Effector CD4-positive, alpha-beta T cell (primary cell): ENCODE data around the gene FES.
A peak's percentile ranks its signal among the peaks of the same experiment; 100 is the strongest.
"Not testable (repeated sequence)": the region's sequence is repeated elsewhere in the genome, so short reads cannot be mapped to it uniquely, and the experiment has no call there.

Experiments
- DNase-seq: peaks from one replicate; pipeline ENCODE4 v3.0.0-alpha.2; 2020

FES gene

GRCh38 chr15:90911906-90912769 lies 27.8 kb downstream of the FES start:
- no peak for DNase-seq

DNA sequence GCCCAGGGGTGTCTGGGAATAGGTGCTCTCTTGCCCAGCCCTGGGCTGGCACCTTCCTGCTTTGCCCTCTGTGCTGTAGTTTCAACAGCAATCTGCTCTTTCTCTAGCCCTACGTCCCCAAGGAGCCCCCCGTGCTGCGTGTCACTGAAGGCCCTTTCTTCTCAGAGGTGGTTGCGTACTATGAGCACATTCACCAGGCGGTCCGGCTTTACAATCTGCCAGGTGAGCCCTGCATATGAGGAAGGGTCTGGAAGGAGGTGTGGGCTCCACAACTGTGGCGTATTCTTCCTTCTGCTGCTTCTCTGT lies 28.4 kb downstream of the FES start:
- no peak for DNase-seq

- no peak for DNase-seq
These were observed 29.2 kb downstream of the FES start for GRCh38 chr15:90913398-90913944.

GRCh38 chr15:90914305-90915080 lies 30.2 kb downstream of the FES start:
- no peak for DNase-seq

- DNase-seq: no peak
These were observed 31.0 kb downstream of the FES start for GRCh38 chr15:90915216-90915807.

- no peak for DNase-seq
These were observed 31.6 kb downstream of the FES start for GRCh38 chr15:90915808-90916440.

DNA sequence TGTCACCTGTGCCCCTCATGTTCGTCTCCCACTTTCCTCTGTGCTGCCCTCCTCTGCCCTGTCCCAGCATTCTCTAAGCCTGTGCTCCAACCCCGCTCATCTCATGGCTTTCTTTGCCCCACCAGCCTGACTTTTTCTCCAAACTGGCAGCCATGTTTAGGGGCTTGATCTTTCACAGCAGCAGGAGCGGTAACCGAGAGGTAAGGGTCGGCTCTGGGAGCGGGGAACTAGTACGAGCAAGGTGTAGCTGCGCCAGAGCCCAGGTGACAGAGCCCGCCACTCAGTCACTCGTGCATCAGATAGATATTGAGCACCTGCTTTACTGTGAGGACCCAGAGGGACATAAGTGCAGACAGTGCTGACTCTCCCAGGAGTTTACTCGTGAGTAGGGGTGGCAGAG lies 32.2 kb downstream of the FES start:
- no peak for DNase-seq

- no peak for DNase-seq
These were observed 33.3 kb downstream of the FES start for GRCh38 chr15:90917569-90917968.

DNA sequence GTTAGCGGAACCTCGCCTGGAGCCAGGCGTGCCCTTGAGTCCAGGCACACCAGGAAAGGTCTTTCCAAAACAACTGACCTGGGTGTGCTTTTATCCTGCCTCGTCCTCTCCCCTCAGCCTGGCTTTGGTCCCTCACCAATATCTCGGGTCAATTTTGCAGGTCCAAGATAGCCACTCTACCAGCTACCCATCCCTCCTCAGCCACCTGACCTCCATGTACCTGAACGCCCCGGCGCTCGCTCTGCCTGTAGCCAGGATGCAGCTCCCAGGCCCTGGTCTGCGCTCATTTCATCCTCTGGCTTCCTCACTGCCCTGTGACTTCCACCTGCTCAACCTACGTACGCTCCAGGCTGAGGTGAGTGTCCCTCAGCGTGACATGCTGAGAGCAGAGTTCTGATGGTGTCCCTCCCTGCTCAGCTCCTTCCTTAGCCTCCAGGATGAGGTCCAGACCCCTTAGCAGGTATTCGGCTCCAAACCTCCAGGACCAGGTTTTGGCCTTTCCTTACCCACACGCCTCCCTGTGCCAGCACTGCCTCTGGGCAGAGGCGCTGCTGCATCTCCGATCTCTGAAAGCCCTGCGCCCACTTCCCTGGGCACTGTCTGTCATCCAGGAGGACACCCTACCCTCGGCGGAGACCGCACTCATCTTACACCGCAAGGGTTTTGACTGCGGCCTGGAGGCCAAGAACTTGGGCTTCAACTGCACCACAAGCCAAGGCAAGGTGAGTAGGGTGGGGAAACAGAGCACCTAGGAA lies 33.9 kb downstream of the FES start:
- DNase-seq: no peak

DNA sequence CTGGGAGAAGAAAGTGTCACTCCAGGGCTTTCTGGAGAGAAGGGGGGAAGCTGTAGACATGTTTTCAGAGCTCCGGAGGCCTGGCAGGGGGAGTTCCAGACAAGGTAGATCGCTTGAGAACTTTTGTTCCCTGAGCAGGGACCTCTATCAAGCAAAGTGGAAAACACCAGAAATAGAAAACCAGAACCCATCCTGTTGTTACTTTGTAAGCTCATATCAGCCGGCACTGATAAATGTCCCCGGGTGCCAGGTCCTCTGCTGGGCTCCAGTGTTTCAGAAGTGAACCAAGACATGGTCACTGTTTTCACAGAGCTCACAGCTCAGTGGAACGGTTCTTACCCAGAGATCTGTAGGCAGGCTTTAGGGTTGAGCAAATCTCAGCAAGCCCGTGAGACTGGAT lies 34.5 kb downstream of the FES start:
- no peak for DNase-seq

DNA sequence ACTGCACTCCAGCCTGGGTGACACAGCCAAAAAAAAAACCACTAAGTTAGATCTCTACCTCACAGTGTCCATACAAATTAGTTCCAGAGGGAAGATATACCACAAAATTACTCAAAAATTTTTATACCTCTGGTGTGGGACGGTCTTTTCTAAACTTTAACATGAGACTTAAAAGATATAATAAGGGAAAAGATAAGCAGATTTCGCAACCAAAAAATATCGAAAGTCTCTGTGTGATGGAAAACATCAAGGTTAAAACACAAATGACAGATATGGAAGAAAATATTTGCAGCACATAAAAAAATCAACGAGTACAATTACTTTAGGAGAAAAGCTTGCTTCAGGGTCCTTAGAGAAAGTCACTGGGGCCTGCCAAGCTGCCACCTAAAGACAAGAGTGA lies 37.6 kb downstream of the FES start:
- DNase-seq: no peak

GRCh38 chr15:90922712-90923322 lies 38.5 kb downstream of the FES start:
- not testable (repeated sequence) for DNase-seq

DNA sequence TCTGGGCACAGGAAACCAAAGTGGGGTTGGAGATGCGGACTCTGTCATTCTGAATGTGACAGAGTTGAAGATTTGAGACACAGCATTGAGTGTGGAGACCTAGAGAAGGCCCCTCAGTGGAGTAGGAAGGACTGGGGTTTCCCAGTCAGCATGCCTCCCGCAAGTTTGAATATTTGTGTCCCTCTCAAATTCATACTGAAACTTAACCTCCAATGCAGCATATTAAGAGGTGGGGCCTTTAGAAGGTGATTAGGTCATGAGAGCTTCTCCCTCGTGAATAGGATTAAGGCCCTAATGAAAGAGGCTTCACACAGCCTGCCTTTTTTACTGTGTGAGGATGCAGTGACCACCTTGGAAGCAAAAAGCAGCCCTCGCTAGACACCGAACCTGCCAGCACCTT lies 40.1 kb downstream of the FES start:
- no peak for DNase-seq

GRCh38 chr15:90926766-90927165 lies 42.5 kb downstream of the FES start:
- DNase-seq: not testable (repeated sequence)

DNA sequence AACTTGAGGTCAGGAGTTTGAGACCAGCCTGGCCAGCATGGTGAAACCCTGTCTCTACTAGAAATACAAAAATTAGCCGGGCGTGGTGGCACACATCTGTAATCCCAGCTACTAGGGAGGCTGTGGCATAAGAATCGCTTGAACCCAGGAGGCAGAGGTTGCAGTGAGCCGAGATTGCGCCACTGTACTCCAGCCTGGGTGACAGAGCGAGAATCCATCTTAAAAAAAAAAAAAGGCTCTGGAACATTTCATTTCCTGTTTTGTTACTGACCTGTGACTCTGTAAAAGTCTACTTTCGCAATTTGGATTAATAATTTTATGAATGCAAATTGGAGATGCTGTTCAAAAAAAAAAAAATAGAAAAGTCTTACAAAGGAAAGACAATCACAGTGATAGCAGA lies 43.8 kb downstream of the FES start:
- DNase-seq: not testable (repeated sequence)

GRCh38 chr15:90929246-90930019 lies 45.1 kb downstream of the FES start:
- no peak for DNase-seq

DNA sequence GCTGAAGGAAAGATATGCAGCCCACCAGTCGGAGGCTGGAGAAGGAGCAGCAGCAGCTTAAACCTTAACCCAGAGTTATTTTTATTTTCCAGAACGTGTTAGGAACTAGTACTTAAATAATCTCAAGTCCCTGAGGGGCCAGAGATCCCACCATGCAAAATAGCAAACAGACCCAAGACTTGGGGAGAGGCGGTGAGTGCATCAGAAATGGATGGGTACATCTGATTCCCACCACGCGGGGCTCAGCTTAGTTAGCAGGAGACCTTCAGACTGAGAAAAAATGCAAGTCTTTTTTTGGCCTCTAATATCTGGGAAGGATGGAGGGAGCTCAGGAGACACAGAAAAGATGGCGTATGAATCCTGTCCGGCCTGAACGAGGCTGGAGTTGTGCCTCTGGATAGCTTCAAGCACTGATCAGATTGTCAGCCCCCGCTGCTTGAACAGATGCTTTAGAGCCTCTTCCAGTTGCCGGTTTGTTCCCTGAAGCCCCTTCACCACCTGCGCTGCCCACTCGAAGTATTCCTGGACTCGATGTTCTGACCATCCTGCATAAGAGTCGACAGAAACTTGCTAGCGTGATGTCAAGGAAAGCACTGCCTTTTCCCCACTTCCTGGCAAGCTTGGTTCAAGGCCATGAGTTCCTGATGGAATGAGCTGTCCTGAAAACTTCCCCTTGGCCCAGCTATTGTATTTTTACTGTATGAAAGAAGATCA lies 46.7 kb downstream of the FES start:
- no peak for DNase-seq

GRCh38 chr15:90931575-90931827 lies 47.2 kb downstream of the FES start:
- DNase-seq: no peak

GRCh38 chr15:90931828-90932659 lies 47.7 kb downstream of the FES start, which contains the start of gene HDDC3:
Gene HDDC3, minus strand, starts transcription at chr15:90932549. Its CDS starts 9 bp downstream, at chr15:90932540.
- DNase-seq: peak; percentile 87

GRCh38 chr15:90932660-90932991 lies 48.3 kb downstream of the FES start:
- no peak for DNase-seq
